Measurements from ENCODE around the gene FARP1. TPM values are rescaled to one million over a fixed set of nuclear protein-coding genes. Genes with fewer than 3 reads are reported as not detected.
A peak's percentile ranks its signal among the peaks of the same experiment; 100 is the strongest.

FARP1 gene
- total and polyA plus RNA-seq, 10 of the 15 experiments (the other 5 are each of a cell fraction or from before 2014, with no cell fraction given) = 0.17 to 6.9 (median 0.68) TPM

GRCh38 chr13:98482476-98483444 lies 339.9 kb downstream of the FARP1 start:
- Histone ChIP-seq H3K4me1 (ENCODE audit: control insufficient read depth, insufficient read depth, low read length) (peaks cover 77% of the 10 kb centered on the region), H3K27me3 (replicated peaks in 1 of 2; ENCODE audit: control insufficient read depth in 2 of 2, insufficient read depth in 2 of 2, low read length in 1 of 2) (no peaks in the 10 kb centered on the region), H3K4me2 (ENCODE audit: control insufficient read depth, insufficient read depth) (peak overlapping the region; percentile 1; the same call in 1 of the 2 replicates), H3K27ac (ENCODE audit: control insufficient read depth, insufficient read depth) (peak overlapping the region; percentile 27), H3K4me3 (no peak overlapping the region), H3K79me2 (ENCODE audit: control insufficient read depth, insufficient read depth, low read length) (peaks cover 68% of the 10 kb centered on the region), H3K9ac (ENCODE audit: control insufficient read depth, insufficient read depth, low read length) (no peak overlapping the region), H3K9me3 (replicated peaks; ENCODE audit: control insufficient read depth, insufficient read depth, low read length) (no peaks in the 10 kb centered on the region), H4K20me1 (ENCODE audit: control insufficient read depth, insufficient read depth) (no peaks in the 10 kb centered on the region; the same call in 1 of the 2 replicates), H2AFZ (ENCODE audit: control insufficient read depth, low read depth, low read length) (no peak overlapping the region), H3K36me3 (ENCODE audit: control insufficient read depth in 2 of 2, insufficient read depth in 2 of 2, low read length in 1 of 2) (peaks cover 0 to 2% of the 10 kb centered on the region in 2 experiments; a peak in 2 of 4 replicates)
- ChIA-PET POLR2A (interaction anchor here (0.6 to 2.2 kb wide), 2 partner anchors 8 to 34 kb away, joined by 4 to 7 read pairs; no protein-coding TSS in a partner anchor), RAD21 (ENCODE audit: unreplicated experiment) (interaction anchor here (1.0 to 6.0 kb wide), 9 partner anchors 16 to 170 kb away, joined by 3 to 40 read pairs (median 8); no protein-coding TSS in a partner anchor), SMC1A (ENCODE audit: uncharacterized antibody, unreplicated experiment) (interaction anchor here (0.9 to 7.2 kb wide), 15 partner anchors 10 to 189 kb away, joined by 3 to 38 read pairs (median 5); no protein-coding TSS in a partner anchor), CTCF (interaction anchor here (0.6 to 4.8 kb wide), 17 partner anchors 16 to 632 kb away, joined by 3 to 56 read pairs (median 4); no protein-coding TSS in a partner anchor)
- intact Hi-C loops (cut with micrococcal nuclease; ENCODE audit: unreplicated experiment) = no loop called here
- ATAC-seq (peak; percentile 39), FAIRE-seq (no peak), DNase-seq (ENCODE audit: low read depth, low spot score) (no peak)
- no TSS peak for BruUV-seq (replicated peaks)
- in situ Hi-C loops (cut with MboI) = no loop called here
- WGBS (ENCODE audit: insufficient coverage, insufficient replicate concordance, low lambda C conversion rate, missing lambda C conversion rate) = 76% methylated on average over 25 of the region's 28 CpGs
- TF ChIP-seq POU2F2 (IDR thresholded peaks at IDR 0.05; ENCODE audit: borderline replicate concordance, low read depth, low read length) = no peak
- TF ChIP-seq NFIC (IDR thresholded peaks at IDR 0.05; ENCODE audit: low read depth, low read length) = no peak
- 0 out of 2 replicates have a peak, but pooled peaks have one; percentile 14 for TF ChIP-seq MEF2A (IDR thresholded peaks at IDR 0.05; ENCODE audit: insufficient read depth, low read depth, low read length)
- 0 out of 2 replicates have a peak, but pooled peaks have one; percentile 29 for TF ChIP-seq PAX5 (IDR thresholded peaks at IDR 0.05; ENCODE audit: borderline replicate concordance, low read depth, low read length)
- TF ChIP-seq NR2C1 (IDR thresholded peaks at IDR 0.05) = no peak
- TF ChIP-seq SMC3 (IDR thresholded peaks at IDR 0.05; ENCODE audit: borderline replicate concordance, low read length) = peak; percentile 41; the same call in 1 of the 2 replicates
- no peak for TF ChIP-seq TBL1XR1 (IDR thresholded peaks at IDR 0.05; ENCODE audit: low read depth, low read length)
- TF ChIP-seq RUNX3 (IDR thresholded peaks at IDR 0.05; ENCODE audit: low read length) = peak; percentile 5; the same call in 1 of the 2 replicates
- TF ChIP-seq CTCF (IDR thresholded peaks at IDR 0.05 in 2 of 3, conservative IDR thresholded peaks at IDR 0.05 in 1 of 3; ENCODE audit: control insufficient read depth in 2 of 3, extremely low read depth in 1 of 3, insufficient read depth in 1 of 3, low read depth in 3 of 3, low read length in 3 of 3) = peak; percentile 46 to 54 (median 48)
- peak; percentile 66 for TF ChIP-seq BCL3 (IDR thresholded peaks at IDR 0.05; ENCODE audit: borderline replicate concordance, insufficient read depth, low read depth, low read length, poor library complexity, severe bottlenecking)
- TF ChIP-seq BHLHE40 (IDR thresholded peaks at IDR 0.05; ENCODE audit: borderline replicate concordance in 1 of 2, low read depth in 2 of 2, low read length in 1 of 2) = peak; percentile 45 to 72; a peak in 2 of 4 replicates
- TF ChIP-seq MAX (IDR thresholded peaks at IDR 0.05; ENCODE audit: low read depth, low read length) = 0 out of 2 replicates have a peak, but pooled peaks have one; percentile 40
- peak; percentile 67 for TF ChIP-seq MEF2B (IDR thresholded peaks at IDR 0.05; ENCODE audit: partially characterized antibody, poor library complexity, severe bottlenecking)
- 0 out of 2 replicates have a peak, but pooled peaks have one; percentile 36 for TF ChIP-seq ELK1 (IDR thresholded peaks at IDR 0.05; ENCODE audit: low read depth, low read length)
- peak; percentile 66 for TF ChIP-seq EED (IDR thresholded peaks at IDR 0.05; ENCODE audit: low read depth)
- TF ChIP-seq RAD21 (IDR thresholded peaks at IDR 0.05; ENCODE audit: insufficient read depth, low read depth, low read length) = peak; percentile 58
